WTC11 (cell line): ENCODE data around the gene TXNDC5.

Experiments used
- CTCF ChIP-seq: fragments of 200-600 bp; IDR thresholded peaks from 2 replicates; pipeline ENCODE4 v1.8.0; 2022; ENCODE audit warnings: antibody characterized with exemption
- GABPB1 ChIP-seq: sonication (generic); formaldehyde crosslinking; IDR thresholded peaks from 2 replicates; pipeline ENCODE4 v1.8.1; 2023; ENCODE audit warnings: mild to moderate bottlenecking, missing genetic modification reagents
- TF ChIP-seq, protein P1 (sequence below): fragments of 250-450 bp; sonication (Bioruptor Pico); IDR thresholded peaks from 2 replicates; pipeline ENCODE4 v1.9.0; 2021; ENCODE audit warnings: mild to moderate bottlenecking, borderline replicate concordance
- TF ChIP-seq, protein P2 (sequence below): sonication (generic); formaldehyde crosslinking; IDR thresholded peaks from 2 replicates; pipeline ENCODE4 v1.8.0; 2022; ENCODE audit warnings: mild to moderate bottlenecking, missing genetic modification reagents

- TF ChIP-seq CTCF = no peak
- TF ChIP-seq GABPB1 (CRISPR knock-in tag) = no peak
- TF ChIP-seq, protein P1, sequence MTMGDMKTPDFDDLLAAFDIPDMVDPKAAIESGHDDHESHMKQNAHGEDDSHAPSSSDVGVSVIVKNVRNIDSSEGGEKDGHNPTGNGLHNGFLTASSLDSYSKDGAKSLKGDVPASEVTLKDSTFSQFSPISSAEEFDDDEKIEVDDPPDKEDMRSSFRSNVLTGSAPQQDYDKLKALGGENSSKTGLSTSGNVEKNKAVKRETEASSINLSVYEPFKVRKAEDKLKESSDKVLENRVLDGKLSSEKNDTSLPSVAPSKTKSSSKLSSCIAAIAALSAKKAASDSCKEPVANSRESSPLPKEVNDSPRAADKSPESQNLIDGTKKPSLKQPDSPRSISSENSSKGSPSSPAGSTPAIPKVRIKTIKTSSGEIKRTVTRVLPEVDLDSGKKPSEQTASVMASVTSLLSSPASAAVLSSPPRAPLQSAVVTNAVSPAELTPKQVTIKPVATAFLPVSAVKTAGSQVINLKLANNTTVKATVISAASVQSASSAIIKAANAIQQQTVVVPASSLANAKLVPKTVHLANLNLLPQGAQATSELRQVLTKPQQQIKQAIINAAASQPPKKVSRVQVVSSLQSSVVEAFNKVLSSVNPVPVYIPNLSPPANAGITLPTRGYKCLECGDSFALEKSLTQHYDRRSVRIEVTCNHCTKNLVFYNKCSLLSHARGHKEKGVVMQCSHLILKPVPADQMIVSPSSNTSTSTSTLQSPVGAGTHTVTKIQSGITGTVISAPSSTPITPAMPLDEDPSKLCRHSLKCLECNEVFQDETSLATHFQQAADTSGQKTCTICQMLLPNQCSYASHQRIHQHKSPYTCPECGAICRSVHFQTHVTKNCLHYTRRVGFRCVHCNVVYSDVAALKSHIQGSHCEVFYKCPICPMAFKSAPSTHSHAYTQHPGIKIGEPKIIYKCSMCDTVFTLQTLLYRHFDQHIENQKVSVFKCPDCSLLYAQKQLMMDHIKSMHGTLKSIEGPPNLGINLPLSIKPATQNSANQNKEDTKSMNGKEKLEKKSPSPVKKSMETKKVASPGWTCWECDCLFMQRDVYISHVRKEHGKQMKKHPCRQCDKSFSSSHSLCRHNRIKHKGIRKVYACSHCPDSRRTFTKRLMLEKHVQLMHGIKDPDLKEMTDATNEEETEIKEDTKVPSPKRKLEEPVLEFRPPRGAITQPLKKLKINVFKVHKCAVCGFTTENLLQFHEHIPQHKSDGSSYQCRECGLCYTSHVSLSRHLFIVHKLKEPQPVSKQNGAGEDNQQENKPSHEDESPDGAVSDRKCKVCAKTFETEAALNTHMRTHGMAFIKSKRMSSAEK (CRISPR knock-in tag) = no peak
- TF ChIP-seq, protein P2, sequence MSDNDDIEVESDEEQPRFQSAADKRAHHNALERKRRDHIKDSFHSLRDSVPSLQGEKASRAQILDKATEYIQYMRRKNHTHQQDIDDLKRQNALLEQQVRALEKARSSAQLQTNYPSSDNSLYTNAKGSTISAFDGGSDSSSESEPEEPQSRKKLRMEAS (CRISPR knock-in tag) = no peak
These were observed 2.3 kb upstream of the TXNDC5 start for GRCh38 chr6:7912736-7913517.
